MM.1S (cell line): ENCODE measurements around the gene PAM16.

Experiments used
- DNase-seq: peaks from one replicate; pipeline ENCODE4 v3.0.0-alpha.2; 2015
- H2AFZ ChIP-seq: fragments of 300-600 bp; sonication (generic); 2 replicates; pipeline ENCODE4 v1.6.0; 2016; ENCODE audit warnings: antibody characterized with exemption, low read length
- H3F3A ChIP-seq: fragments of 300-600 bp; sonication (generic); 2 replicates; pipeline ENCODE4 v1.6.1; 2016; ENCODE audit warnings: mild to moderate bottlenecking, antibody characterized with exemption, low read length, moderate library complexity, mixed read lengths; ENCODE audit not compliant: insufficient read depth
- H3K27ac ChIP-seq: fragments of 300-600 bp; sonication (generic); 2 replicates; pipeline ENCODE4 v1.5.1; 2016; ENCODE audit warnings: mild to moderate bottlenecking, low read length
- H3K27me3 ChIP-seq: fragments of 300-600 bp; sonication (generic); replicated peaks from 2 replicates; pipeline ENCODE4 v1.6.0; 2016; ENCODE audit warnings: low read length; ENCODE audit not compliant: insufficient read depth
- H3K36me3 ChIP-seq: fragments of 300-600 bp; sonication (generic); replicated peaks from 2 replicates; pipeline ENCODE4 v1.6.1; 2016; ENCODE audit warnings: mild to moderate bottlenecking, low read length, mixed read lengths; ENCODE audit not compliant: insufficient read depth
- H3K4me1 ChIP-seq: fragments of 300-600 bp; sonication (generic); 2 replicates; pipeline ENCODE4 v1.6.1; 2016; ENCODE audit warnings: low read length, mixed read lengths
- H3K4me2 ChIP-seq: fragments of 300-600 bp; sonication (generic); 2 replicates; pipeline ENCODE4 v1.6.0; 2016; ENCODE audit warnings: low read depth, low read length
- H3K4me3 ChIP-seq: fragments of 300-600 bp; sonication (generic); 2 replicates; pipeline ENCODE4 v1.5.1; 2016; ENCODE audit warnings: low read length, mixed read lengths
- H3K79me2 ChIP-seq: fragments of 300-600 bp; sonication (generic); 2 replicates; pipeline ENCODE4 v1.6.1; 2016; ENCODE audit warnings: mixed run types, low read length, mixed read lengths
- H3K9ac ChIP-seq: fragments of 300-600 bp; sonication (generic); 2 replicates; pipeline ENCODE4 v1.6.1; 2016; ENCODE audit warnings: low read length, mixed read lengths
- H3K9me2 ChIP-seq: fragments of 300-600 bp; sonication (generic); replicated peaks from 2 replicates; pipeline ENCODE4 v1.6.1; 2016; ENCODE audit warnings: mild to moderate bottlenecking, low read length, mixed read lengths; ENCODE audit not compliant: insufficient read depth
- H3K9me3 ChIP-seq: fragments of 300-600 bp; sonication (generic); replicated peaks from 2 replicates; pipeline ENCODE4 v1.6.1; 2016; ENCODE audit warnings: mild to moderate bottlenecking, low read length, mixed read lengths; ENCODE audit not compliant: insufficient read depth
- H4K20me1 ChIP-seq: fragments of 300-600 bp; sonication (generic); 2 replicates; pipeline ENCODE4 v1.6.1; 2016; ENCODE audit warnings: mild to moderate bottlenecking, low read length, moderate library complexity, mixed read lengths; ENCODE audit not compliant: insufficient read depth
- CTCF ChIP-seq: fragments of 300-600 bp; sonication (generic); IDR thresholded peaks from 2 replicates; pipeline ENCODE4 v1.5.1; 2016; ENCODE audit warnings: antibody characterized with exemption, low read length, mixed read lengths
- EZH2 ChIP-seq: fragments of 300-600 bp; sonication (generic); optimal IDR thresholded peaks from 2 replicates; pipeline ENCODE3; 2017; ENCODE audit warnings: low read depth, mild to moderate bottlenecking, antibody characterized with exemption, low read length, mixed read lengths
- EZH2phosphoT487 ChIP-seq: fragments of 300-600 bp; sonication (generic); IDR thresholded peaks from 2 replicates; pipeline ENCODE4 v1.6.1; 2018; ENCODE audit warnings: antibody characterized with exemption, low read length

Gene PAM16

GRCh38 chr16:4303973-4304372, 47.1 kb downstream of the PAM16 start:
- Histone ChIP-seq H3K4me1 (peaks cover 13% of the 10 kb centered on the region), H3K79me2 (peaks cover 7% of the 10 kb centered on the region; the same call in 1 of the 2 replicates), H3K9ac (no peak overlapping the region), H3K4me2 (no peak overlapping the region), H3K9me3 (no peaks in the 10 kb centered on the region), H2AFZ (no peak overlapping the region), H3F3A (peaks cover 13% of the 10 kb centered on the region), H3K4me3 (no peak overlapping the region), H3K27me3 (no peaks in the 10 kb centered on the region), H4K20me1 (no peaks in the 10 kb centered on the region), H3K9me2 (no peaks in the 10 kb centered on the region), H3K36me3 (no peaks in the 10 kb centered on the region), H3K27ac (no peak overlapping the region)
- no peak for DNase-seq
- TF ChIP-seq CTCF = no peak
- TF ChIP-seq EZH2 = no peak
- no peak for TF ChIP-seq EZH2phosphoT487

GRCh38 chr16:4301968-4302367, 49.2 kb downstream of the PAM16 start:
- DNase-seq = no peak
- Histone ChIP-seq H2AFZ (no peak overlapping the region), H4K20me1 (no peaks in the 10 kb centered on the region), H3K9ac (no peak overlapping the region), H3K27me3 (no peaks in the 10 kb centered on the region), H3K27ac (no peak overlapping the region), H3K4me3 (no peak overlapping the region), H3K4me2 (no peak overlapping the region), H3K36me3 (no peaks in the 10 kb centered on the region), H3K9me3 (no peaks in the 10 kb centered on the region), H3K4me1 (peaks cover 10% of the 10 kb centered on the region), H3K79me2 (peaks cover 4% of the 10 kb centered on the region; the same call in 1 of the 2 replicates), H3K9me2 (no peaks in the 10 kb centered on the region), H3F3A (peaks cover 9% of the 10 kb centered on the region)
- TF ChIP-seq EZH2phosphoT487 = no peak
- no peak for TF ChIP-seq EZH2
- no peak for TF ChIP-seq CTCF

GRCh38 chr16:4301177-4301576, 49.9 kb downstream of the PAM16 start:
- Histone ChIP-seq H3K9me3 (no peaks in the 10 kb centered on the region), H3K4me1 (0 out of 2 replicates have a peak, but pooled peaks cover 4% of the 10 kb centered on the region), H3K27ac (no peak overlapping the region), H3K4me2 (no peak overlapping the region), H3K4me3 (no peak overlapping the region), H3K9me2 (no peaks in the 10 kb centered on the region), H3F3A (peaks cover 2% of the 10 kb centered on the region), H3K27me3 (no peaks in the 10 kb centered on the region), H2AFZ (no peak overlapping the region), H4K20me1 (no peaks in the 10 kb centered on the region), H3K79me2 (no peaks in the 10 kb centered on the region), H3K9ac (no peak overlapping the region), H3K36me3 (no peaks in the 10 kb centered on the region)
- no peak for DNase-seq
- TF ChIP-seq EZH2phosphoT487 = no peak
- TF ChIP-seq CTCF = no peak
- TF ChIP-seq EZH2 = no peak
